ENCODE data around the gene ACMSD.
A peak's percentile ranks its signal among the peaks of the same experiment; 100 is the strongest.
"Not testable (repeated sequence)": the region's sequence is repeated elsewhere in the genome, so short reads cannot be mapped to it uniquely, and the experiment has no call there.

ACMSD gene

GRCh38 chr2:134906726-134907125, 68.3 kb downstream of the ACMSD start:
- H3K36me3 ChIP-seq (ENCODE audit: insufficient read depth, low read length) = no peaks in the 10 kb centered on the region

DNA sequence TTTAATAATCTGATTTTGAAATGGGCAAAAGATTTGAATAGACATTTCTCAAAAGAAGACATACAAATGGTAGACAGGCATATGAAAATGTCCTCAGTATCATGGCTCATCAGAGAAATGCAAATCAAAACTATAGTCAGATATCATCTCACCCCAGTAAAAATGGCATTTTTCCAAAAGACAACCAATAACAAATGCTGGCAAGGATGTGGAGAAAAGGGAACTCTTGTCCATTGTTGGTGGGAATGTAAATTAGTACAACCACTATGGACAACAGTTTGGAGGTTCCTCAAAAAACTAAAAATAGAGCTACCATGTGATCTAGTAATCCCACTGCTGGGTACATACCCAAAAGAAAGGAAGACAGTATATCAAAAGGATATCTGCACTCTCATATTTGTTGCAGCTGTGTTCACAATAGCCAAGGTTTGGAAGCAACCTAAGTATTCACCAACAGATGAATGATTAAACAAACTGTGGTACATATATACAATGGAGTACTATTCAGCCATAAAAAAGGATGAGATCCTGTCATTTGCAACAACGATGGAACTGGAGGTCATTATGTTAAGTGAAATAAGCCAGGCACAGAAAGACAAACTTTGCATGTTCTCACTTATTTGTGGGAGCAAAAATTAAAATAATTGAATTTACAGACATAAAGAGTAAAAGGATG, 69.2 kb downstream of the ACMSD start:
- not testable (repeated sequence) for H3K4me3 ChIP-seq (ENCODE audit: low read length); H3K4me1 ChIP-seq (ENCODE audit: insufficient read depth, low read length); H3K9me3 ChIP-seq (ENCODE audit: insufficient read depth, low read depth, low read length); H3K9ac ChIP-seq (ENCODE audit: low read depth, low read length); H3K36me3 ChIP-seq (ENCODE audit: insufficient read depth, low read length); H3K27me3 ChIP-seq (ENCODE audit: insufficient read depth, low read length); H3K27ac ChIP-seq (ENCODE audit: low read depth, low read length)
- 88% methylated on average over 1 of the region's 1 CpG for WGBS

More at GRCh38 chr2:134906726-134907125, 68.3 kb downstream of the ACMSD start:
- Histone ChIP-seq H3K4me3 (ENCODE audit: low read length) (no peak overlapping the region), H3K27me3 (ENCODE audit: insufficient read depth, low read length) (no peaks in the 10 kb centered on the region), H3K9ac (ENCODE audit: low read depth, low read length) (no peak overlapping the region), H3K9me3 (ENCODE audit: insufficient read depth, low read depth, low read length) (no peaks in the 10 kb centered on the region), H3K27ac (ENCODE audit: low read depth, low read length) (no peak overlapping the region), H3K4me1 (ENCODE audit: insufficient read depth, low read length) (no peaks in the 10 kb centered on the region)
- 90% methylated on average over 2 of the region's 2 CpGs for WGBS

- no CpG with 5 or more reads among the region's 2 CpGs for WGBS
- Histone ChIP-seq H3K27me3 (ENCODE audit: insufficient read depth, low read length) (no peaks in the 10 kb centered on the region), H3K9ac (ENCODE audit: low read depth, low read length) (no peak overlapping the region), H3K27ac (ENCODE audit: low read depth, low read length) (no peak overlapping the region), H3K9me3 (ENCODE audit: insufficient read depth, low read depth, low read length) (no peaks in the 10 kb centered on the region), H3K36me3 (ENCODE audit: insufficient read depth, low read length) (no peaks in the 10 kb centered on the region), H3K4me1 (ENCODE audit: insufficient read depth, low read length) (no peaks in the 10 kb centered on the region), H3K4me3 (ENCODE audit: low read length) (no peak overlapping the region)
Measured at GRCh38 chr2:134910763-134911399, 72.5 kb downstream of the ACMSD start.

DNA sequence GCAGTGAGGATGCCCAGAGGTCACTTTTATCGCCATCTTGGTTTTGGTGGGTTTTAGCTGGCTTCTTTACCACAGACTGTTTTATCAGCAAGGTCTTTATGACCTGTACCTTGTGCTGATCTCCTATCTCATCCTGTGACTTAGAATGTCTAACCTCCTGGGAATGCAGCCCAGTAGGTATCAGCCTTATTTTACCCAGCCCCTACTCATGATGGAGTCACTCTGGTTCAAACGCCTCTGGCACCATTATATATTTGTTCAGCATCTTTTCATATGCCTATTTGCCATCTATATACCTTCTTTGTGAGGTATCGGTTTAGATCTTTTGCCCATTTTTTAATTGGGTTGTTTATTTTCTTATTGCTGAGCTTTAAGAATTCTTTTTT, 73.0 kb downstream of the ACMSD start:
- Histone ChIP-seq H3K9me3 (ENCODE audit: insufficient read depth, low read depth, low read length) (no peaks in the 10 kb centered on the region), H3K27ac (ENCODE audit: low read depth, low read length) (no peak overlapping the region), H3K4me3 (ENCODE audit: low read length) (no peak overlapping the region), H3K36me3 (ENCODE audit: insufficient read depth, low read length) (no peaks in the 10 kb centered on the region), H3K4me1 (ENCODE audit: insufficient read depth, low read length) (no peaks in the 10 kb centered on the region), H3K27me3 (ENCODE audit: insufficient read depth, low read length) (no peaks in the 10 kb centered on the region), H3K9ac (ENCODE audit: low read depth, low read length) (no peak overlapping the region)
- WGBS = 87% methylated on average over 2 of the region's 3 CpGs

GRCh38 chr2:134912361-134912760, 73.9 kb downstream of the ACMSD start:
- Histone ChIP-seq H3K4me3 (ENCODE audit: low read length) (no peak overlapping the region), H3K4me1 (ENCODE audit: insufficient read depth, low read length) (peaks cover 4% of the 10 kb centered on the region; the same call in 1 of the 2 replicates), H3K9me3 (ENCODE audit: insufficient read depth, low read depth, low read length) (no peaks in the 10 kb centered on the region)

GRCh38 chr2:134917360-134917865, 79.0 kb downstream of the ACMSD start:
- H3K4me3 ChIP-seq (ENCODE audit: low read length) = peak overlapping the region; percentile 96
- H3K36me3 ChIP-seq (ENCODE audit: insufficient read depth, low read length) = peaks cover 10% of the 10 kb centered on the region
- H3K4me1 ChIP-seq (ENCODE audit: insufficient read depth, low read length) = peaks cover 17% of the 10 kb centered on the region
- peak overlapping the region; percentile 89 for H3K9ac ChIP-seq (ENCODE audit: low read depth, low read length)
- 52% methylated on average over 16 of the region's 16 CpGs for WGBS
- H3K27ac ChIP-seq (ENCODE audit: low read depth, low read length) = peak overlapping the region; percentile 100
- no peaks in the 10 kb centered on the region for H3K9me3 ChIP-seq (ENCODE audit: insufficient read depth, low read depth, low read length)
- H3K27me3 ChIP-seq (ENCODE audit: insufficient read depth, low read length) = no peaks in the 10 kb centered on the region

More at GRCh38 chr2:134912361-134912760, 73.9 kb downstream of the ACMSD start:
- H3K9ac ChIP-seq (ENCODE audit: low read depth, low read length) = no peak overlapping the region
- H3K36me3 ChIP-seq (ENCODE audit: insufficient read depth, low read length) = no peaks in the 10 kb centered on the region
- H3K27ac ChIP-seq (ENCODE audit: low read depth, low read length) = no peak overlapping the region
- no peaks in the 10 kb centered on the region for H3K27me3 ChIP-seq (ENCODE audit: insufficient read depth, low read length)

GRCh38 chr2:134917888-134918525, 79.6 kb downstream of the ACMSD start:
- peak overlapping the region; percentile 96 for H3K4me3 ChIP-seq (ENCODE audit: low read length)
- H3K27ac ChIP-seq (ENCODE audit: low read depth, low read length) = peak overlapping the region; percentile 100
- peaks cover 10% of the 10 kb centered on the region for H3K36me3 ChIP-seq (ENCODE audit: insufficient read depth, low read length)
- H3K9me3 ChIP-seq (ENCODE audit: insufficient read depth, low read depth, low read length) = no peaks in the 10 kb centered on the region
- under 1% methylated on average over 37 of the region's 38 CpGs for WGBS
- peaks cover 17% of the 10 kb centered on the region for H3K4me1 ChIP-seq (ENCODE audit: insufficient read depth, low read length)
- peak overlapping the region; percentile 89 for H3K9ac ChIP-seq (ENCODE audit: low read depth, low read length)
- H3K27me3 ChIP-seq (ENCODE audit: insufficient read depth, low read length) = no peaks in the 10 kb centered on the region

- Histone ChIP-seq H3K36me3 (ENCODE audit: insufficient read depth, low read length) (peaks cover 15% of the 10 kb centered on the region), H3K27ac (ENCODE audit: low read depth, low read length) (peak within 1 kb of the TSS; percentile 100), H3K4me1 (ENCODE audit: insufficient read depth, low read length) (peaks cover 17% of the 10 kb centered on the region), H3K27me3 (ENCODE audit: insufficient read depth, low read length) (no peaks in the 10 kb centered on the region), H3K9ac (ENCODE audit: low read depth, low read length) (peak within 1 kb of the TSS; percentile 99), H3K9me3 (ENCODE audit: insufficient read depth, low read depth, low read length) (no peaks in the 10 kb centered on the region), H3K4me3 (ENCODE audit: low read length) (peak within 1 kb of the TSS; percentile 96)
- WGBS = under 1% methylated on average over 83 of the region's 83 CpGs
Measured at GRCh38 chr2:134918526-134919340, 80.3 kb downstream of the ACMSD start, which contains the start of gene CCNT2. TSS of gene CCNT2 (plus strand) at chr2:134918822. CDS start at chr2:134918855, 33 bp downstream.

DNA sequence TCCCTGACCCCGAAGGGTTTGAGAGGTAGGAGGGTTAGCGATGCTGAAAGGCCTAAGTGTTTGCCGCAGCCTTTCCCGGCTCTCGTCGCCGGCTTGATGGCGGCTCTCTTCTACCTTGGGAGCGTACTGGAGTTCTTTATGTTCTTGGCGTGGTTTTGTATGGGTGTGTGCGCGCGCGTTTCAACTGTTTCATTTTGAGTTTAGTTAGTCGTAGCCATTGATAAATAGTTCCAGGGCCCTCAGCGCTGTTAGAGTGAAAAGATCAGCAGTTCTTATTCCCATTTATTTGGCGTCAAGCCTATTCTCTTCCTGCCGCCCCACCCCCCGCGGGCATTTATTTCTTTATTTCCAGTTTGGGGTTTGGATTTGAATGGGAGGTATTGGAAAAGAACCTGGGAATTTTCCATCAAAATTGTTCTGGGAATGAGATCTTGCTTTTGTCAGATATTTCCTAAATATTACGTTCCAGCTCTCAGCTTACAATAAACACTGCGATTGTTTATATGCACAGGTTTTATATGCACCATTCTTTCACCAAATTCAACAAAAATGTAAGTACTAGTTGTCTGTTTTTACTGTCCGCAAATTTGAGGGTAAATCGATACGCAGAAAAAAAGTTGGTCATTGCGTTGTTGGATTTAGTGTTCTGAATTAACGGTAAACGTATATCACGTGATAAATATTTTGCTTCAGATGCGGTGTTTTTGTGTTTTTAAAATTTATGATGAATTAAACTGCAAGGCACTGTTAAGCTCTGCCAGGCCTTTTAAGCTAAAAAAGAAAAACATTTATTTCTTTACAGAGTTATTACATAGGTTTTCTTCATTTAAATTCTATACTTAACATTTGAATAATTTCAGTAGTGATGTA, 81.2 kb downstream of the ACMSD start:
- peaks cover 17% of the 10 kb centered on the region for H3K4me1 ChIP-seq (ENCODE audit: insufficient read depth, low read length)
- no peaks in the 10 kb centered on the region for H3K9me3 ChIP-seq (ENCODE audit: insufficient read depth, low read depth, low read length)
- H3K27me3 ChIP-seq (ENCODE audit: insufficient read depth, low read length) = no peaks in the 10 kb centered on the region
- peak overlapping the region; percentile 100 for H3K27ac ChIP-seq (ENCODE audit: low read depth, low read length)
- peak overlapping the region; percentile 96 for H3K4me3 ChIP-seq (ENCODE audit: low read length)
- peaks cover 21% of the 10 kb centered on the region for H3K36me3 ChIP-seq (ENCODE audit: insufficient read depth, low read length)
- under 1% methylated on average over 26 of the region's 30 CpGs for WGBS
- peak overlapping the region; percentile 99 for H3K9ac ChIP-seq (ENCODE audit: low read depth, low read length)

DNA sequence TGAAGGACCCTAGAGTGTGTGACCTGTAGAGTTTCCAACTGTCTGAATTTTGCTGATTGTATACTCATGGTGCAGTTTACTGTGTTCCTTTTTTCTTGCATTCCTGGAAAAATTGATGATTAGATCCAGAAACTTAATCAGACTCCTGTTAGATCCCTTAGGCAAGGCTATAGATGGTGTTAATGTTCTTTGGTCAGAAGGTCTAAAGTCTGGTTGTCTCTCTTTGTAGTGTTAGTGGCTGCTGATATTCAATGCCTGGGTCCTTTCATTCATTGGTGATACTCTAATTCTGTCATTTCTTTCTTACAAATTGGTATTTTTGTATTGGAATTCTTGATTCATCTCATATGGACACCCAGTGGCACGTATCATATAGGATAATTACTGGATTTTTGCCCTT, 86.5 kb downstream of the ACMSD start:
- no peaks in the 10 kb centered on the region for H3K9me3 ChIP-seq (ENCODE audit: insufficient read depth, low read depth, low read length)
- no peak overlapping the region for H3K4me3 ChIP-seq (ENCODE audit: low read length)
- WGBS = no CpG with 5 or more reads among the region's 1 CpG
- peaks cover 43% of the 10 kb centered on the region for H3K36me3 ChIP-seq (ENCODE audit: insufficient read depth, low read length)
- no peaks in the 10 kb centered on the region for H3K27me3 ChIP-seq (ENCODE audit: insufficient read depth, low read length)
- no peak overlapping the region for H3K9ac ChIP-seq (ENCODE audit: low read depth, low read length)
- no peak overlapping the region for H3K27ac ChIP-seq (ENCODE audit: low read depth, low read length)
- peaks cover 29% of the 10 kb centered on the region for H3K4me1 ChIP-seq (ENCODE audit: insufficient read depth, low read length)

Data from HUES64 (cell line).